ENCODE measurements around the gene CFAP300. TPM values are rescaled to one million over a fixed set of nuclear protein-coding genes. Genes with fewer than 3 reads are reported as not detected.

Gene CFAP300
- 0.33 and 0.57 TPM in 2 replicates for total RNA-seq

DNA sequence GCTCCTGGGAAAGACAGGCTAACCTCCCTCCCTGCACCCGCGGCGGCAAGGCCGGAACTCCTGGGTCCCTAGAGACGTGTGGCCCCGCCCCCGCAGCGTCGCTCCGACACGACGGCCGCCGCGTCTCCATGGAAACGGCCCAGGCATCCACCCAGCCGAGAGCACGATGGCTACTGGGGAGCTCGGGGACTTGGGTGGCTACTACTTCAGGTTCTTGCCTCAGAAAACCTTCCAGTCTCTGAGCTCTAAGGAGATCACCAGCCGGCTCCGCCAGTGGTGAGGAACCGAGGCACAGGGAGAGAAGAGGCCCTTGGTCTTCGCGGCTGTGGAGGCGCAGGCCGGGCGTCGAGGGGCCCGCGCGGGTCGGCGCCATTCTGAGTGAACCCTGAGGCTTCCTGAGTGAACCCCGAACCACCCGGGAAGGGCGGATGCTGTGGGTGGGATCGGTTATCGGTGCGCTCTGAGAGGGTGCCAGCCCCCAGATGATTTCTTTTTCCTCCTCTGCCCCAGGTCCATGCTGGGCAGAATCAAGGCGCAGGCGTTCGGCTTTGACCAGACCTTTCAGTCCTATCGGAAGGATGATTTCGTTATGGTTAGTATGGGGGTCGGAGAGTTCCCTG lies at the start of gene CFAP300:
Gene CFAP300 (plus strand): TSS at position 133 of the 620 bp plus-strand sequence. CDS start 34 bp downstream, at position 167.

DNA sequence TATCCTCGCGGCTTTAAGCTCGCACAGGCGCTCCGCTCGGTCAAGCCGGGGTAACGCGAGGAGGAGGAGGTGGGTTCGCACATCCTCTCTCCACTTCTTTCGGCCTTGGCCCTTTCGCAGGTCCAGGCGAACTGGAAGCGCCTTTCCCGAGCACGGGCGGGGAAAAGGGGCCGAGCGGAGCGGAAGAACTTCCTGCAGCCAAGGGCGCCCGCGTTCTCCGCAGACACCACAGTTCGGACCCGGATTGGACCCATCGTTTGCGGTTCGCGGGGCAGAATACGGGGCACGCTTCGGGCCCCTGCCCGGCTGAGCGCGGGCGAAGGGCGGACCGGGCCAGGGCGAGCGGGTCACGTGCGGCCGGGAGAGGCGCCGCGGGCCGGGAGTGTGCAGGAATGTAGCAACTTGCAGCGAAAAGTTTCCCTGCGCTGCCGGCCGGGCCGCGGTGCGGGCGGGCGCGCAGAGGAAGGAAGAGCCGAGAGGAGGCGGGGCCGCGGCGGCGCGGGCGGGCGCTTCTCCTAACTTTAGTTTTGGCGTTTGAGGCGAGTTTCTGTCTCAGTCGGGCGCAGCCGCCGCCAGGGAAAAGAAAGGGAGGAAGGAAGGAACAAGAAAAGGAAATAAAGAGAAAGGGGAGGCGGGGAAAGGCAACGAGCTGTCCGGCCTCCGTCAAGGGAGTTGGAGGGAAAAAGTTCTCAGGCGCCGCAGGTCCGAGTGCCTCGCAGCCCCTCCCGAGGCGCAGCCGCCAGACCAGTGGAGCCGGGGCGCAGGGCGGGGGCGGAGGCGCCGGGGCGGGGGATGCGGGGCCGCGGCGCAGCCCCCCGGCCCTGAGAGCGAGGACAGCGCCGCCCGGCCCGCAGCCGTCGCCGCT lies 62.9 kb downstream of the CFAP300 start, which contains the start of gene YAP1:
Gene YAP1 (plus strand): TSS at position 552 of the 865 bp plus-strand sequence. CDS start 402 bp downstream, outside the sequence.

Small RNA genes lying within 50 kb of the gene (small RNA-seq; reads per million reads assigned to genes)
- not detected for gene RNA5SP535

Other genes with a start within 250 kb of the CFAP300 start
- 2.6 and 4.2 TPM in 2 replicates for gene CEP126, start 132.4 kb upstream of the CFAP300 start, total RNA-seq
- 0.19 and 1.3 TPM in 2 replicates for gene ANGPTL5, start 130.9 kb upstream of the CFAP300 start, total RNA-seq
- 54.2 and 68.9 TPM in 2 replicates for gene YAP1, start 63.0 kb downstream of the CFAP300 start, total RNA-seq